ENCODE data around the gene MVB12B.

MVB12B gene

GRCh38 chr9:126472198-126472947 is 145.7 kb downstream of the MVB12B start:
- Histone ChIP-seq H3K4me2 (ENCODE audit: insufficient read depth, low read length, poor library complexity, severe bottlenecking) (no peak overlapping the region), H3K27ac (replicated peaks; ENCODE audit: low read length) (peak overlapping the region; percentile 17), H4K8ac (ENCODE audit: low read depth, low read length) (no peak overlapping the region), H3K18ac (ENCODE audit: low read length) (no peak overlapping the region), H3K9me3 (replicated peaks in 1 of 2; ENCODE audit: control insufficient read depth in 2 of 2, insufficient read depth in 1 of 2, low read depth in 1 of 2, low read length in 2 of 2) (peaks cover 3 to 4% of the 10 kb centered on the region in 2 donors), H3K14ac (ENCODE audit: low read length) (no peak overlapping the region), H3K23ac (ENCODE audit: low read depth, low read length, poor library complexity) (no peak overlapping the region), H3K27me3 (ENCODE audit: control insufficient read depth in 3 of 3, insufficient read depth in 3 of 3, low read depth in 1 of 3, low read length in 3 of 3) (no peaks in the 10 kb centered on the region), H3K4me3 (ENCODE audit: low read length in 2 of 2) (no peak overlapping the region), H3K9ac (ENCODE audit: low read depth, low read length, poor library complexity) (no peak overlapping the region), H4K91ac (ENCODE audit: low read depth, low read length, poor library complexity) (no peak overlapping the region), H3K36me3 (replicated peaks in 1 of 2; ENCODE audit: control insufficient read depth in 2 of 2, insufficient read depth in 2 of 2, low read length in 2 of 2) (peaks cover 2 to 20% of the 10 kb centered on the region in 2 donors), H3K4ac (ENCODE audit: low read length) (no peak overlapping the region), H2AK5ac (ENCODE audit: low read depth, low read length) (no peak overlapping the region), H3K79me1 (ENCODE audit: low read depth, low read length) (no peaks in the 10 kb centered on the region), H2BK120ac (ENCODE audit: low read depth, low read length) (no peak overlapping the region), H2AFZ (ENCODE audit: low read length) (no peak overlapping the region), H2BK15ac (ENCODE audit: low read length) (no peak overlapping the region), H2BK5ac (ENCODE audit: low read length) (no peak overlapping the region), H2BK12ac (ENCODE audit: low read length) (no peak overlapping the region), H3K4me1 (ENCODE audit: control insufficient read depth in 2 of 2, insufficient read depth in 1 of 2, low read depth in 1 of 2, low read length in 2 of 2) (peaks cover 0 to 12% of the 10 kb centered on the region in 2 donors)
- no peak for DNase-seq (ENCODE audit: low spot score)
- WGBS, 2 donors (ENCODE audit: extremely low coverage in 2 of 2, insufficient read length in 2 of 2, insufficient replicate concordance in 1 of 2), result no CpG with 5 or more reads among the region's 7 CpGs

GRCh38 chr9:126472948-126473298 is 146.3 kb downstream of the MVB12B start:
- no peak overlapping the region for H3K18ac ChIP-seq (ENCODE audit: low read length)
- no peak overlapping the region for H2BK5ac ChIP-seq (ENCODE audit: low read length)
- H3K79me1 ChIP-seq (ENCODE audit: low read depth, low read length), result no peaks in the 10 kb centered on the region
- H3K27me3 ChIP-seq (ENCODE audit: control insufficient read depth in 3 of 3, insufficient read depth in 3 of 3, low read depth in 1 of 3, low read length in 3 of 3), result no peaks in the 10 kb centered on the region
- H3K4me1 ChIP-seq (ENCODE audit: control insufficient read depth in 2 of 2, insufficient read depth in 1 of 2, low read depth in 1 of 2, low read length in 2 of 2), result peaks cover 0 to 12% of the 10 kb centered on the region in 2 donors
- no peak for DNase-seq (ENCODE audit: low spot score)
- H3K27ac ChIP-seq (replicated peaks; ENCODE audit: low read length), result no peak overlapping the region
- H2AFZ ChIP-seq (ENCODE audit: low read length), result no peak overlapping the region
- no peak overlapping the region for H2BK12ac ChIP-seq (ENCODE audit: low read length)
- no peak overlapping the region for H3K14ac ChIP-seq (ENCODE audit: low read length)
- H3K23ac ChIP-seq (ENCODE audit: low read depth, low read length, poor library complexity), result no peak overlapping the region
- no peak overlapping the region for H2BK120ac ChIP-seq (ENCODE audit: low read depth, low read length)
- no peak overlapping the region for H3K4ac ChIP-seq (ENCODE audit: low read length)
- WGBS, 2 donors (ENCODE audit: extremely low coverage in 2 of 2, insufficient read length in 2 of 2, insufficient replicate concordance in 1 of 2), result no CpG with 5 or more reads among the region's 3 CpGs
- no peak overlapping the region for H4K91ac ChIP-seq (ENCODE audit: low read depth, low read length, poor library complexity)
- no peak overlapping the region for H4K8ac ChIP-seq (ENCODE audit: low read depth, low read length)
- no peak overlapping the region for H3K9ac ChIP-seq (ENCODE audit: low read depth, low read length, poor library complexity)
- peaks cover 2 to 16% of the 10 kb centered on the region in 2 donors for H3K36me3 ChIP-seq (replicated peaks in 1 of 2; ENCODE audit: control insufficient read depth in 2 of 2, insufficient read depth in 2 of 2, low read length in 2 of 2)
- H2AK5ac ChIP-seq (ENCODE audit: low read depth, low read length), result no peak overlapping the region
- H3K4me3 ChIP-seq (ENCODE audit: low read length in 2 of 2), result no peak overlapping the region
- no peak overlapping the region for H3K4me2 ChIP-seq (ENCODE audit: insufficient read depth, low read length, poor library complexity, severe bottlenecking)
- peaks cover 3 to 4% of the 10 kb centered on the region in 2 donors for H3K9me3 ChIP-seq (replicated peaks in 1 of 2; ENCODE audit: control insufficient read depth in 2 of 2, insufficient read depth in 1 of 2, low read depth in 1 of 2, low read length in 2 of 2)
- no peak overlapping the region for H2BK15ac ChIP-seq (ENCODE audit: low read length)

- Histone ChIP-seq H4K8ac (ENCODE audit: low read depth, low read length) (no peak overlapping the region), H2BK15ac (ENCODE audit: low read length) (no peak overlapping the region), H3K4me1 (ENCODE audit: control insufficient read depth in 2 of 2, insufficient read depth in 1 of 2, low read depth in 1 of 2, low read length in 2 of 2) (peaks cover 0 to 12% of the 10 kb centered on the region in 2 donors), H3K4me2 (ENCODE audit: insufficient read depth, low read length, poor library complexity, severe bottlenecking) (no peak overlapping the region), H2BK12ac (ENCODE audit: low read length) (no peak overlapping the region), H3K18ac (ENCODE audit: low read length) (no peak overlapping the region), H3K27ac (replicated peaks; ENCODE audit: low read length) (no peak overlapping the region), H3K9ac (ENCODE audit: low read depth, low read length, poor library complexity) (no peak overlapping the region), H2AFZ (ENCODE audit: low read length) (no peak overlapping the region), H3K9me3 (replicated peaks in 1 of 2; ENCODE audit: control insufficient read depth in 2 of 2, insufficient read depth in 1 of 2, low read depth in 1 of 2, low read length in 2 of 2) (peaks cover 3 to 4% of the 10 kb centered on the region in 2 donors), H2AK5ac (ENCODE audit: low read depth, low read length) (no peak overlapping the region), H3K4ac (ENCODE audit: low read length) (no peak overlapping the region), H2BK5ac (ENCODE audit: low read length) (no peak overlapping the region), H3K27me3 (ENCODE audit: control insufficient read depth in 3 of 3, insufficient read depth in 3 of 3, low read depth in 1 of 3, low read length in 3 of 3) (no peaks in the 10 kb centered on the region), H3K4me3 (ENCODE audit: low read length in 2 of 2) (no peak overlapping the region), H2BK120ac (ENCODE audit: low read depth, low read length) (no peak overlapping the region), H3K36me3 (replicated peaks in 1 of 2; ENCODE audit: control insufficient read depth in 2 of 2, insufficient read depth in 2 of 2, low read length in 2 of 2) (peaks cover 2 to 9% of the 10 kb centered on the region in 2 donors), H4K91ac (ENCODE audit: low read depth, low read length, poor library complexity) (no peak overlapping the region), H3K14ac (ENCODE audit: low read length) (no peak overlapping the region), H3K23ac (ENCODE audit: low read depth, low read length, poor library complexity) (no peak overlapping the region), H3K79me1 (ENCODE audit: low read depth, low read length) (peaks cover 3% of the 10 kb centered on the region)
- no peak for DNase-seq (ENCODE audit: low spot score)
- no CpG with 5 or more reads among the region's 7 CpGs for WGBS, 2 donors (ENCODE audit: extremely low coverage in 2 of 2, insufficient read length in 2 of 2, insufficient replicate concordance in 1 of 2)
Measured at GRCh38 chr9:126474206-126474765, 147.7 kb downstream of the MVB12B start.

- H2AFZ ChIP-seq (ENCODE audit: low read length), result no peak overlapping the region
- no peak overlapping the region for H2BK12ac ChIP-seq (ENCODE audit: low read length)
- H3K9me3 ChIP-seq (replicated peaks in 1 of 2; ENCODE audit: control insufficient read depth in 2 of 2, insufficient read depth in 1 of 2, low read depth in 1 of 2, low read length in 2 of 2), result peaks cover 3 to 4% of the 10 kb centered on the region in 2 donors
- no peak overlapping the region for H2BK15ac ChIP-seq (ENCODE audit: low read length)
- H3K4me2 ChIP-seq (ENCODE audit: insufficient read depth, low read length, poor library complexity, severe bottlenecking), result no peak overlapping the region
- H3K9ac ChIP-seq (ENCODE audit: low read depth, low read length, poor library complexity), result no peak overlapping the region
- DNase-seq (ENCODE audit: low spot score), result no peak
- no peaks in the 10 kb centered on the region for H3K27me3 ChIP-seq (ENCODE audit: control insufficient read depth in 3 of 3, insufficient read depth in 3 of 3, low read depth in 1 of 3, low read length in 3 of 3)
- no peak overlapping the region for H2AK5ac ChIP-seq (ENCODE audit: low read depth, low read length)
- no peak overlapping the region for H2BK5ac ChIP-seq (ENCODE audit: low read length)
- no peak overlapping the region for H3K4me3 ChIP-seq (ENCODE audit: low read length in 2 of 2)
- H3K18ac ChIP-seq (ENCODE audit: low read length), result no peak overlapping the region
- H3K4me1 ChIP-seq (ENCODE audit: control insufficient read depth in 2 of 2, insufficient read depth in 1 of 2, low read depth in 1 of 2, low read length in 2 of 2), result peaks cover 0 to 12% of the 10 kb centered on the region in 2 donors
- H3K27ac ChIP-seq (replicated peaks; ENCODE audit: low read length), result no peak overlapping the region
- no peak overlapping the region for H3K14ac ChIP-seq (ENCODE audit: low read length)
- H4K8ac ChIP-seq (ENCODE audit: low read depth, low read length), result no peak overlapping the region
- no peak overlapping the region for H2BK120ac ChIP-seq (ENCODE audit: low read depth, low read length)
- no CpG with 5 or more reads among the region's 14 CpGs for WGBS, 2 donors (ENCODE audit: extremely low coverage in 2 of 2, insufficient read length in 2 of 2, insufficient replicate concordance in 1 of 2)
- peaks cover 3% of the 10 kb centered on the region for H3K79me1 ChIP-seq (ENCODE audit: low read depth, low read length)
- H3K36me3 ChIP-seq (replicated peaks in 1 of 2; ENCODE audit: control insufficient read depth in 2 of 2, insufficient read depth in 2 of 2, low read length in 2 of 2), result peaks cover 0 to 6% of the 10 kb centered on the region in 2 donors
- H3K4ac ChIP-seq (ENCODE audit: low read length), result no peak overlapping the region
- no peak overlapping the region for H4K91ac ChIP-seq (ENCODE audit: low read depth, low read length, poor library complexity)
- H3K23ac ChIP-seq (ENCODE audit: low read depth, low read length, poor library complexity), result no peak overlapping the region
Measured at GRCh38 chr9:126474786-126475485, 148.3 kb downstream of the MVB12B start.

Measured in neuronal stem cell (in vitro differentiated cells).